H1 (cell line): ENCODE measurements around the gene DGKI. TPM values are rescaled to one million over a fixed set of nuclear protein-coding genes. Genes with fewer than 3 reads are reported as not detected.

Experiments
- CTBP2 ChIP-seq: IDR thresholded peaks from 2 replicates; pipeline ENCODE4 v1.7.0; 2011; ENCODE audit warnings: borderline replicate concordance, mild to moderate bottlenecking, moderate library complexity, mixed read lengths, low read length; ENCODE audit not compliant: insufficient read depth, insufficient read length
- KDM4A ChIP-seq: IDR thresholded peaks from one replicate; pipeline ENCODE4 v1.7.1; 2012; ENCODE audit warnings: low read depth, mild to moderate bottlenecking, moderate library complexity, low read length, inconsistent platforms; ENCODE audit not compliant: severe bottlenecking
- NRF1 ChIP-seq: IDR thresholded peaks from 2 replicates; pipeline ENCODE4 v1.6.1; 2011; ENCODE audit warnings: mild to moderate bottlenecking, low read depth, low read length, improper control_type of control experiment
- YY1 ChIP-seq: IDR thresholded peaks from 2 replicates; pipeline ENCODE4 v1.6.1; 2011; ENCODE audit warnings: low read depth, mild to moderate bottlenecking, low read length
- polyA plus RNA-seq, 7 experiments: library from polyadenylated mRNA; depleted of rRNA in 3 of 7; stranded (reverse) in 5 of 7; unstranded in 2 of 7; fragments of >200 nt in 5 of 7; fragments of 200-250 nt in 2 of 7; gene quantifications; 1 replicate in 5 of 7; 2 replicates in 1 of 7; 4 replicates in 1 of 7; pipeline versions ENCODE4 v1.2.1 to v1.2.3, GENCODE V29; 2011 to 2013; ENCODE audit warnings: missing spikeins in 2 of 7, mixed read lengths in 2 of 7
- total RNA-seq: library from RNA; stranded (reverse); fragmentation: NEBNext Ultra II Directional; extraction: Animal tissue kit (Norgen Biotek cat#: 25700); gene quantifications from 2 replicates; pipeline ENCODE4 v1.2.1, GENCODE V29; 2021

Gene DGKI
- total and polyA plus RNA-seq, 2 of the 8 experiments (the other 6 are each of a cell fraction or from before 2014, with no cell fraction given): 0.20 to 0.71 TPM

- no peak for TF ChIP-seq YY1
- TF ChIP-seq CTBP2: no peak
- TF ChIP-seq NRF1: no peak
- TF ChIP-seq KDM4A: no peak
Measured at GRCh38 chr7:137880432-137880831, 33.7 kb upstream of the DGKI start (continued).
